ENCODE measurements around the gene RBPJ.

DNA sequence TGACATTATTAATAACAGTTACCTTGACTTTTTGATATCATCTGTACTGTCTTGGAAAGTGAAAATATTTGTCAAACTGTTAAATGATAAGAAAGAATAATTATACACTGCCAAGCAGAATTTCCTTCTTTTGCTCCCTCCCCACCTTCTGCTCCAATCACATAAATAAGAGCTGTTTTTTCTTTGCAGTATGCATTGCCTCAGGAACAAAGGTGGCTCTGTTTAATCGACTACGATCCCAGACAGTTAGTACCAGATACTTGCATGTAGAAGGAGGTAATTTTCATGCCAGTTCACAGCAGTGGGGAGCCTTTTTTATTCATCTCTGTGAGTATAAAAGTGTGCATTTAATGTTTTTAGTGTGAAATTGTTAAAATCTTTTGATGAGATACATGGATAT, 103.3 kb downstream of the RBPJ start:
- TF ChIP-seq CTCF (IDR thresholded peaks at IDR 0.05) (no peak), TCF7L2 (IDR thresholded peaks at IDR 0.05; ENCODE audit: low read depth, low read length) (no peak), POLR2AphosphoS5 (IDR thresholded peaks at IDR 0.05; ENCODE audit: low read depth, low read length) (no peak)

Data from Panc1 (cell line).